HUES48 (cell line): ENCODE measurements around the gene OR52A1.

Experiments used
- H3K27ac ChIP-seq: one replicate; pipeline ENCODE4 v1.7.0; 2013; ENCODE audit warnings: low read depth, low read length, inconsistent platforms
- H3K27me3 ChIP-seq: 2 replicates; pipeline ENCODE4 v1.6.1; 2013; ENCODE audit warnings: mild to moderate bottlenecking, low read length; ENCODE audit not compliant: control insufficient read depth, insufficient read depth
- H3K36me3 ChIP-seq: 2 replicates; pipeline ENCODE4 v1.6.1; 2013; ENCODE audit warnings: low read length; ENCODE audit not compliant: control insufficient read depth, insufficient read depth
- H3K4me1 ChIP-seq: 2 replicates; pipeline ENCODE4 v1.6.1; 2013; ENCODE audit warnings: mild to moderate bottlenecking, low read length; ENCODE audit not compliant: control insufficient read depth, insufficient read depth
- H3K4me3 ChIP-seq: 2 replicates; pipeline ENCODE4 v1.5.1; 2013; ENCODE audit warnings: mild to moderate bottlenecking, low read depth, low read length
- H3K9ac ChIP-seq: 2 replicates; pipeline ENCODE4 v1.6.1; 2013; ENCODE audit warnings: mild to moderate bottlenecking, low read depth, low read length, moderate library complexity
- H3K9me3 ChIP-seq: 2 replicates; pipeline ENCODE4 v1.6.1; 2013; ENCODE audit warnings: low read length; ENCODE audit not compliant: control insufficient read depth, insufficient read depth

The OR52A1 gene

DNA sequence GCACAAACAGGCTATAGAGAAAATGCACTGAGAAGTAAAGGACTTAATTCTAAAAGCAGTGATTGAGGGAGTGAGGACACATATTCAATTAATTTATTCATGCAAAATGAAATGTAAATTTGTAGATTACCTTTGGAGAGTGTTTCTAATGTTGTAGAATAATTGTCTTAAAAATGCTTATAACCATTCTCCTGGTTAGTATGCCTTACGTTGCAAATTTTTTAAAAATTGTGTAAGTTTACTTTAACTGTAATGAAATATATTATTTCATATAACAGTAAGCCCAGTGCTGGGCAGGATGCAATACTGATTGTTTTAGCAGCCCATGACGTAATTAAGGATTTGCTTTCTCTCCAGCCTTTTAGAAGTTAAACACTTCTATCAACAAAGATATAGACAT is 58.5 kb downstream of the OR52A1 start:
- Histone ChIP-seq H3K4me1 (no peaks in the 10 kb centered on the region), H3K27ac (no peak overlapping the region), H3K36me3 (no peaks in the 10 kb centered on the region), H3K4me3 (no peak overlapping the region), H3K27me3 (no peaks in the 10 kb centered on the region), H3K9me3 (no peaks in the 10 kb centered on the region), H3K9ac (no peak overlapping the region)
